Measurements from ENCODE around the gene NXN.
A peak's percentile ranks its signal among the peaks of the same experiment; 100 is the strongest.
"Not testable (repeated sequence)": the region's sequence is repeated elsewhere in the genome, so short reads cannot be mapped to it uniquely, and the experiment has no call there.

Gene NXN

GRCh38 chr17:767076-767475, 212.5 kb downstream of the NXN start:
- TF ChIP-seq CTCF (IDR thresholded peaks at IDR 0.05; ENCODE audit: extremely low read depth, insufficient read depth, missing control alignments) = no peak
- DNase-seq (ENCODE audit: low spot score) = no peak
- in situ Hi-C loops (cut with MboI; ENCODE audit: low pct_unique_long_range_greater_than_20kb, low sequenced_read_pairs, unreplicated experiment) = no loop called here

GRCh38 chr17:760371-760770, 219.2 kb downstream of the NXN start:
- in situ Hi-C loops (cut with MboI; ENCODE audit: low pct_unique_long_range_greater_than_20kb, low sequenced_read_pairs, unreplicated experiment) = no loop called here
- DNase-seq (ENCODE audit: low spot score) = no peak
- no peak for TF ChIP-seq CTCF (IDR thresholded peaks at IDR 0.05; ENCODE audit: extremely low read depth, insufficient read depth, missing control alignments)

- TF ChIP-seq CTCF (IDR thresholded peaks at IDR 0.05; ENCODE audit: extremely low read depth, insufficient read depth, missing control alignments) = no peak
- in situ Hi-C loops (cut with MboI; ENCODE audit: low pct_unique_long_range_greater_than_20kb, low sequenced_read_pairs, unreplicated experiment) = no loop called here
- no peak for DNase-seq (ENCODE audit: low spot score)
Observed at GRCh38 chr17:759964-760363, 219.6 kb downstream of the NXN start.

- in situ Hi-C loops (cut with MboI; ENCODE audit: low pct_unique_long_range_greater_than_20kb, low sequenced_read_pairs, unreplicated experiment); DNase-seq (ENCODE audit: low spot score): not testable (repeated sequence)
Observed at GRCh38 chr17:756010-756567, 223.5 kb downstream of the NXN start.

- DNase-seq (ENCODE audit: low spot score); in situ Hi-C loops (cut with MboI; ENCODE audit: low pct_unique_long_range_greater_than_20kb, low sequenced_read_pairs, unreplicated experiment): not testable (repeated sequence)
Observed at GRCh38 chr17:755319-755961, 224.1 kb downstream of the NXN start.

- no peak for DNase-seq (ENCODE audit: low spot score)
- TF ChIP-seq CTCF (IDR thresholded peaks at IDR 0.05; ENCODE audit: extremely low read depth, insufficient read depth, missing control alignments) = no peak
- in situ Hi-C loops (cut with MboI; ENCODE audit: low pct_unique_long_range_greater_than_20kb, low sequenced_read_pairs, unreplicated experiment) = no loop called here
Observed at GRCh38 chr17:753418-753817, 226.2 kb downstream of the NXN start.

- peak; percentile 62 for DNase-seq (ENCODE audit: low spot score)
- no peak for TF ChIP-seq CTCF (IDR thresholded peaks at IDR 0.05; ENCODE audit: extremely low read depth, insufficient read depth, missing control alignments)
- in situ Hi-C loops (cut with MboI; ENCODE audit: low pct_unique_long_range_greater_than_20kb, low sequenced_read_pairs, unreplicated experiment) = no loop called here
Observed at GRCh38 chr17:752620-753219, 226.9 kb downstream of the NXN start.
